ENCODE results near the gene IQCE. TPM values are rescaled to one million over a fixed set of nuclear protein-coding genes. Genes with fewer than 3 reads are reported as not detected.

The IQCE gene
- total and polyA plus RNA-seq, 10 of the 15 experiments (the other 5 are each of a cell fraction or from before 2014, with no cell fraction given), result 0.37 to 8.1 (median 3.7) TPM

DNA sequence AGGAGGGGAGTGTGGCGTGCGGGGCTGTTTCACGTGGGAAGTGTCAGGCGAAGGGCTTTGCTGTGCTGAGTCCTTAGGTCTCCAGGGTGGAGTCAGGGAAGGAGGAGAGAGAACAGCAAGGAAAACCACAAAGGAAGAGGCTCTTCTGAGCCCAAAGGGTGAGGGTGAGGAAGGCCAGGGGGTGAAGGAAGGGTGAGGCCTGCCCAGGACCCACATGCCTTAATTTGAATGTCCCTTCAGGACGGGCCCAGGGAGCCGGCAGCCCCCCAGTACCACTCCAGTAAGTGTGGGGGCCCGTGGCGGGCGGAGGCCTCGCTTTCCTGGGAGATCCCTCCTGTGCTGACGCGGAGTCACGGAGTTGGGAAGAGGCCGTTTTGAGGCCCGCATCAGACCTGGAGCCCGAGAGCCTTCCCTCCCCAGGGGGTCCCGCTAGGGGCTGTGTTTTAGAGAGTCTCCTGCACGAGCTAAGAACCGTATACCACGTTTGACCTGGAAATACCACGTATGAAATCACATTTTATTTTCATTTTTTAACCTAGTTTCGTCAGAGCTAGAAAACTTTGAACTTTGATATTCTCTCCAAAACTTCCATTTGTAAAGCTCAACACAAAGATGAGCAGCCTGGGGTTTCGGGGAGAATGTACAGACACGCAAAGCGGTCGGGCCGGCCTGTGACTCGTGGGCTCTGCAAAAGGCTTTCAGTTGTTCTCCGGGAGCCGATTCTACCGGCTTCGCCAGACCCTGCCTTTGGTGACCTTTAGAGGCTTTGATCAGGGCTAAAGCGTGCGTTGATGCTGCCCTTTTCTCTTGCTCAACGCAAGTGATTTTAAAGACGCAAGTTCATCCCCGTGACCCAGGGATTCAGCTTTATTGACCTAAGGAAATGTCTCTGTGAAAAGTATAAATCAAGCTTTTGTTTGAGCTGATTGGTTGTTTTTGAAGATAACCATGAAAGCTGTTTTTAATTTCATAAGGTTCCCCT, 49.4 kb downstream of the IQCE start:
- Histone ChIP-seq H3K4me1 (ENCODE audit: control insufficient read depth, insufficient read depth, low read length) (peaks cover 10% of the 10 kb centered on the region), H3K9ac (ENCODE audit: control insufficient read depth, insufficient read depth, low read length) (no peak overlapping the region), H3K9me3 (replicated peaks; ENCODE audit: control insufficient read depth, insufficient read depth, low read length) (no peaks in the 10 kb centered on the region), H3K36me3 (ENCODE audit: control insufficient read depth in 2 of 2, insufficient read depth in 2 of 2, low read length in 1 of 2) (no peaks in the 10 kb centered on the region), H2AFZ (ENCODE audit: control insufficient read depth, low read depth, low read length) (peak overlapping the region; percentile 24), H3K79me2 (ENCODE audit: control insufficient read depth, insufficient read depth, low read length) (no peaks in the 10 kb centered on the region), H3K4me3 (no peak overlapping the region), H3K27me3 (replicated peaks in 1 of 2; ENCODE audit: control insufficient read depth in 2 of 2, insufficient read depth in 2 of 2, low read length in 1 of 2) (no peaks in the 10 kb centered on the region), H4K20me1 (ENCODE audit: control insufficient read depth, insufficient read depth) (no peaks in the 10 kb centered on the region), H3K27ac (ENCODE audit: control insufficient read depth, insufficient read depth) (no peak overlapping the region), H3K4me2 (ENCODE audit: control insufficient read depth, insufficient read depth) (peak overlapping the region; percentile 71)
- intact Hi-C loops (cut with micrococcal nuclease; ENCODE audit: unreplicated experiment) (no loop called here), in situ Hi-C loops (cut with MboI) (no loop called here)
- CTCF ChIA-PET, result interaction anchor here (0.5 to 2.1 kb wide), 18 partner anchors 11 to 625 kb away, joined by 3 to 14 read pairs (median 4); partner anchors contain the start of gene TTYH3
- ATAC-seq (no peak), FAIRE-seq (no peak), DNase-seq (ENCODE audit: low read depth, low spot score) (no peak)
- no TSS peak for BruUV-seq (replicated peaks)
- RAD21 ChIA-PET (ENCODE audit: unreplicated experiment), result interaction anchor here (1.0 to 1.8 kb wide), 6 partner anchors 23 to 126 kb away, joined by 3 to 9 read pairs (median 4); partner anchors contain the start of gene TTYH3
- WGBS (ENCODE audit: insufficient coverage, insufficient replicate concordance, low lambda C conversion rate, missing lambda C conversion rate), result 80% methylated on average over 37 of the region's 37 CpGs
- SMC1A ChIA-PET (ENCODE audit: uncharacterized antibody, unreplicated experiment), result interaction anchor here (0.7 to 1.3 kb wide), 7 partner anchors 28 to 154 kb away, joined by 3 to 4 read pairs (median 3); no protein-coding TSS in a partner anchor
- POLR2A ChIA-PET, result interaction anchor here (1.0 kb wide), 1 partner anchor 25 kb away, joined by 3 read pairs; no protein-coding TSS in a partner anchor
- TF ChIP-seq SRF (IDR thresholded peaks at IDR 0.05; ENCODE audit: low read depth in 2 of 2, low read length in 2 of 2) (no peak), DPF2 (IDR thresholded peaks at IDR 0.05) (no peak), HDAC2 (IDR thresholded peaks at IDR 0.05) (no peak), SMC3 (IDR thresholded peaks at IDR 0.05; ENCODE audit: borderline replicate concordance, low read length) (no peak), CHD4 (IDR thresholded peaks at IDR 0.05) (no peak), RB1 (IDR thresholded peaks at IDR 0.05; ENCODE audit: borderline replicate concordance) (no peak), SMARCA5 (IDR thresholded peaks at IDR 0.05) (no peak)
- TF ChIP-seq, protein P1, sequence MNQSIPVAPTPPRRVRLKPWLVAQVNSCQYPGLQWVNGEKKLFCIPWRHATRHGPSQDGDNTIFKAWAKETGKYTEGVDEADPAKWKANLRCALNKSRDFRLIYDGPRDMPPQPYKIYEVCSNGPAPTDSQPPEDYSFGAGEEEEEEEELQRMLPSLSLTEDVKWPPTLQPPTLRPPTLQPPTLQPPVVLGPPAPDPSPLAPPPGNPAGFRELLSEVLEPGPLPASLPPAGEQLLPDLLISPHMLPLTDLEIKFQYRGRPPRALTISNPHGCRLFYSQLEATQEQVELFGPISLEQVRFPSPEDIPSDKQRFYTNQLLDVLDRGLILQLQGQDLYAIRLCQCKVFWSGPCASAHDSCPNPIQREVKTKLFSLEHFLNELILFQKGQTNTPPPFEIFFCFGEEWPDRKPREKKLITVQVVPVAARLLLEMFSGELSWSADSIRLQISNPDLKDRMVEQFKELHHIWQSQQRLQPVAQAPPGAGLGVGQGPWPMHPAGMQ (IDR thresholded peaks at IDR 0.05; ENCODE audit: borderline replicate concordance), result no peak
- TF ChIP-seq, protein P2, sequence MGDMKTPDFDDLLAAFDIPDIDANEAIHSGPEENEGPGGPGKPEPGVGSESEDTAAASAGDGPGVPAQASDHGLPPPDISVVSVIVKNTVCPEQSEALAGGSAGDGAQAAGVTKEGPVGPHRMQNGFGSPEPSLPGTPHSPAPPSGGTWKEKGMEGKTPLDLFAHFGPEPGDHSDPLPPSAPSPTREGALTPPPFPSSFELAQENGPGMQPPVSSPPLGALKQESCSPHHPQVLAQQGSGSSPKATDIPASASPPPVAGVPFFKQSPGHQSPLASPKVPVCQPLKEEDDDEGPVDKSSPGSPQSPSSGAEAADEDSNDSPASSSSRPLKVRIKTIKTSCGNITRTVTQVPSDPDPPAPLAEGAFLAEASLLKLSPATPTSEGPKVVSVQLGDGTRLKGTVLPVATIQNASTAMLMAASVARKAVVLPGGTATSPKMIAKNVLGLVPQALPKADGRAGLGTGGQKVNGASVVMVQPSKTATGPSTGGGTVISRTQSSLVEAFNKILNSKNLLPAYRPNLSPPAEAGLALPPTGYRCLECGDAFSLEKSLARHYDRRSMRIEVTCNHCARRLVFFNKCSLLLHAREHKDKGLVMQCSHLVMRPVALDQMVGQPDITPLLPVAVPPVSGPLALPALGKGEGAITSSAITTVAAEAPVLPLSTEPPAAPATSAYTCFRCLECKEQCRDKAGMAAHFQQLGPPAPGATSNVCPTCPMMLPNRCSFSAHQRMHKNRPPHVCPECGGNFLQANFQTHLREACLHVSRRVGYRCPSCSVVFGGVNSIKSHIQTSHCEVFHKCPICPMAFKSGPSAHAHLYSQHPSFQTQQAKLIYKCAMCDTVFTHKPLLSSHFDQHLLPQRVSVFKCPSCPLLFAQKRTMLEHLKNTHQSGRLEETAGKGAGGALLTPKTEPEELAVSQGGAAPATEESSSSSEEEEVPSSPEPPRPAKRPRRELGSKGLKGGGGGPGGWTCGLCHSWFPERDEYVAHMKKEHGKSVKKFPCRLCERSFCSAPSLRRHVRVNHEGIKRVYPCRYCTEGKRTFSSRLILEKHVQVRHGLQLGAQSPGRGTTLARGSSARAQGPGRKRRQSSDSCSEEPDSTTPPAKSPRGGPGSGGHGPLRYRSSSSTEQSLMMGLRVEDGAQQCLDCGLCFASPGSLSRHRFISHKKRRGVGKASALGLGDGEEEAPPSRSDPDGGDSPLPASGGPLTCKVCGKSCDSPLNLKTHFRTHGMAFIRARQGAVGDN (IDR thresholded peaks at IDR 0.05), result no peak
- TF ChIP-seq, protein P3, sequence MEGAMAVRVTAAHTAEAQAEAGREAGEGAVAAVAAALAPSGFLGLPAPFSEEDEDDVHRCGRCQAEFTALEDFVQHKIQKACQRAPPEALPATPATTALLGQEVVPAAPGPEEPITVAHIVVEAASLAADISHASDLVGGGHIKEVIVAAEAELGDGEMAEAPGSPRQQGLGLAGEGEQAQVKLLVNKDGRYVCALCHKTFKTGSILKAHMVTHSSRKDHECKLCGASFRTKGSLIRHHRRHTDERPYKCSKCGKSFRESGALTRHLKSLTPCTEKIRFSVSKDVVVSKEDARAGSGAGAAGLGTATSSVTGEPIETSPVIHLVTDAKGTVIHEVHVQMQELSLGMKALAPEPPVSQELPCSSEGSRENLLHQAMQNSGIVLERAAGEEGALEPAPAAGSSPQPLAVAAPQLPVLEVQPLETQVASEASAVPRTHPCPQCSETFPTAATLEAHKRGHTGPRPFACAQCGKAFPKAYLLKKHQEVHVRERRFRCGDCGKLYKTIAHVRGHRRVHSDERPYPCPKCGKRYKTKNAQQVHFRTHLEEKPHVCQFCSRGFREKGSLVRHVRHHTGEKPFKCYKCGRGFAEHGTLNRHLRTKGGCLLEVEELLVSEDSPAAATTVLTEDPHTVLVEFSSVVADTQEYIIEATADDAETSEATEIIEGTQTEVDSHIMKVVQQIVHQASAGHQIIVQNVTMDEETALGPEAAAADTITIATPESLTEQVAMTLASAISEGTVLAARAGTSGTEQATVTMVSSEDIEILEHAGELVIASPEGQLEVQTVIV (IDR thresholded peaks at IDR 0.05; ENCODE audit: borderline replicate concordance, partially characterized antibody), result no peak
- TF ChIP-seq, protein P4, sequence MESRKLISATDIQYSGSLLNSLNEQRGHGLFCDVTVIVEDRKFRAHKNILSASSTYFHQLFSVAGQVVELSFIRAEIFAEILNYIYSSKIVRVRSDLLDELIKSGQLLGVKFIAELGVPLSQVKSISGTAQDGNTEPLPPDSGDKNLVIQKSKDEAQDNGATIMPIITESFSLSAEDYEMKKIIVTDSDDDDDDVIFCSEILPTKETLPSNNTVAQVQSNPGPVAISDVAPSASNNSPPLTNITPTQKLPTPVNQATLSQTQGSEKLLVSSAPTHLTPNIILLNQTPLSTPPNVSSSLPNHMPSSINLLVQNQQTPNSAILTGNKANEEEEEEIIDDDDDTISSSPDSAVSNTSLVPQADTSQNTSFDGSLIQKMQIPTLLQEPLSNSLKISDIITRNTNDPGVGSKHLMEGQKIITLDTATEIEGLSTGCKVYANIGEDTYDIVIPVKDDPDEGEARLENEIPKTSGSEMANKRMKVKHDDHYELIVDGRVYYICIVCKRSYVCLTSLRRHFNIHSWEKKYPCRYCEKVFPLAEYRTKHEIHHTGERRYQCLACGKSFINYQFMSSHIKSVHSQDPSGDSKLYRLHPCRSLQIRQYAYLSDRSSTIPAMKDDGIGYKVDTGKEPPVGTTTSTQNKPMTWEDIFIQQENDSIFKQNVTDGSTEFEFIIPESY (IDR thresholded peaks at IDR 0.05), result no peak
